DOHH2 (cell line): ENCODE data around the gene ATP13A2.

ENCODE experiments used
- EZH2phosphoT487 ChIP-seq: fragments of 200-600 bp; sonication (generic); IDR thresholded peaks from 2 replicates; pipeline ENCODE4 v1.6.1; 2017; ENCODE audit warnings: borderline replicate concordance, mild to moderate bottlenecking, antibody characterized with exemption, low read length, moderate library complexity, mixed read lengths
- TF ChIP-seq, protein P1 (sequence below): fragments of 200-600 bp; sonication (generic); IDR thresholded peaks from one replicate; pipeline ENCODE4 v1.5.1; 2014; ENCODE audit warnings: antibody characterized with exemption, mild to moderate bottlenecking, low read depth, low read length; ENCODE audit not compliant: poor library complexity, severe bottlenecking

DNA sequence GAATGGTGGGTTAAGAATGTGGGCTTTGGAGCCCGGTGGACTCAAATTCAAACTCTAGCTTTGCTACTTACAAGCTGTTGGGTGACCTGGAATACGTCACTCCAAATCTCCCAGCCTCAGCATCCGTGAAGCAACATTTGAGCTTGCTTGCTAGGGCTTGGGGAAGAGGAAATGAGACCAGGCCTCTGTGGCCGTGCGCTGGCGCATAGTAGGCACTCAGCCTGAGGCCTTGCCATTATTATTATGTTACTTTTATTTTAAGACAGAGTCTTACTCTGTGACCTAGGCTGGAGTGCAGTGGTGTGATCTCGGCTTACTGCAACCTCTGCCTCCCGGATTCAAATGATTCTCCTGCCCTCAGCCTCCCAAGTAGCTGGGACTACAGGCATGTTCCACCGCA lies 19.1 kb downstream of the ATP13A2 start:
- no peak for TF ChIP-seq EZH2phosphoT487
- TF ChIP-seq, protein P1, sequence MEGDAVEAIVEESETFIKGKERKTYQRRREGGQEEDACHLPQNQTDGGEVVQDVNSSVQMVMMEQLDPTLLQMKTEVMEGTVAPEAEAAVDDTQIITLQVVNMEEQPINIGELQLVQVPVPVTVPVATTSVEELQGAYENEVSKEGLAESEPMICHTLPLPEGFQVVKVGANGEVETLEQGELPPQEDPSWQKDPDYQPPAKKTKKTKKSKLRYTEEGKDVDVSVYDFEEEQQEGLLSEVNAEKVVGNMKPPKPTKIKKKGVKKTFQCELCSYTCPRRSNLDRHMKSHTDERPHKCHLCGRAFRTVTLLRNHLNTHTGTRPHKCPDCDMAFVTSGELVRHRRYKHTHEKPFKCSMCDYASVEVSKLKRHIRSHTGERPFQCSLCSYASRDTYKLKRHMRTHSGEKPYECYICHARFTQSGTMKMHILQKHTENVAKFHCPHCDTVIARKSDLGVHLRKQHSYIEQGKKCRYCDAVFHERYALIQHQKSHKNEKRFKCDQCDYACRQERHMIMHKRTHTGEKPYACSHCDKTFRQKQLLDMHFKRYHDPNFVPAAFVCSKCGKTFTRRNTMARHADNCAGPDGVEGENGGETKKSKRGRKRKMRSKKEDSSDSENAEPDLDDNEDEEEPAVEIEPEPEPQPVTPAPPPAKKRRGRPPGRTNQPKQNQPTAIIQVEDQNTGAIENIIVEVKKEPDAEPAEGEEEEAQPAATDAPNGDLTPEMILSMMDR, result no peak
